ENCODE measurements around the gene MED9.
"Not testable (repeated sequence)": the region's sequence is repeated elsewhere in the genome, so short reads cannot be mapped to it uniquely, and the experiment has no call there.

Gene MED9

DNA sequence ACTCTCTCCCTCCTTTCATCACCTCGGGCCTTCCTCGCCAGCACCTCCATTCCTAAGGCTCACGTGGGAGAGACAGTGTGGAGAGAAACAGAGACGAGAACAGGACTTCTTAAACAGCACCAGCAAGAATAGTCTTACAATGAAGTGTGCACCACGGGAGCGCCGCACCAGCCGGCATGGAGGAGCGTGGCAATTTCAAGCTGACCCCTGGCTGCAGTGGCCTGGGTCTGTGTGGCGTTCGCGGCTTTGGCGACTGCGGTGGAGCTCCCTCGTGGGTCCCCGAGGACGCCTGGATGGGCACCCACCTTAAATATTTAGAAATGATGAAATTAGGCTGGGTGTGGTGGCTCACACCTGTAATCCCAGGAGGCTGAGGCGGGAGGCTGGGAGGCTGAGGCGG lies 20.5 kb upstream of the MED9 start:
- DNase-seq: no peak

DNA sequence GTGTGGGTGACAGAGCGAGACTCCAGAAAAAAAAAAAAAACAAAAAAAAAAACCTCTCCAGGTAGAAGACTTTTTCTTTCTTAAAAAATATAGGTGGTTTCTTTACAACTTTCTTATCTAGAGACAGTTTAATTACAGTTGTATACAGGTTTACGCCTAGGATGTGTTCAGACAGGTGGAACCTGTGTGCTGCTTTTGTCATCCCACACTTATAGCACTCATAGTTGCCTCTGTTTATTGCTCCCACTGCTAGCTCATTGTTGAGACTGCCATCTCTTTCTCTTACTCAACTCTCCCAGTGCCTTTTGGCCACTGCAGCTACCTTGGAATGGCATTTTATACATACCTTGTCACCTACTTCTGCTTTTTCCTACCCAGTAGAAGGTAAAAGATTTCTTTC lies 19.1 kb upstream of the MED9 start:
- DNase-seq: no peak

DNA sequence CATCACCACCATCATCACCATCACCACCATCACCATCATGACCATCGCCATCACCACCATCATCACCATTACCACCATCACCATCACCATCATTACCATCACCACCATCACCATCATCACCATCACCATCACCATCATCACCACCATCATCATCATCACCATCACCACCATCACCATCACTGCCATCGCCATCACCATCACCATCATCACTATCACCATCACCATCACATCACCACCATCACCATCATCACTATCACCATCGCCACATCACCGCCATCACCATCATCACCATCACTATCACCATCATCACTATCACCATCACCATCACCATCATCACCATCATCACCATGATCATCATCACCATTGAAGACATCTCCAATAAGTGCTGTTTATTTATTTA lies 16.8 kb upstream of the MED9 start:
- no peak for DNase-seq

DNA sequence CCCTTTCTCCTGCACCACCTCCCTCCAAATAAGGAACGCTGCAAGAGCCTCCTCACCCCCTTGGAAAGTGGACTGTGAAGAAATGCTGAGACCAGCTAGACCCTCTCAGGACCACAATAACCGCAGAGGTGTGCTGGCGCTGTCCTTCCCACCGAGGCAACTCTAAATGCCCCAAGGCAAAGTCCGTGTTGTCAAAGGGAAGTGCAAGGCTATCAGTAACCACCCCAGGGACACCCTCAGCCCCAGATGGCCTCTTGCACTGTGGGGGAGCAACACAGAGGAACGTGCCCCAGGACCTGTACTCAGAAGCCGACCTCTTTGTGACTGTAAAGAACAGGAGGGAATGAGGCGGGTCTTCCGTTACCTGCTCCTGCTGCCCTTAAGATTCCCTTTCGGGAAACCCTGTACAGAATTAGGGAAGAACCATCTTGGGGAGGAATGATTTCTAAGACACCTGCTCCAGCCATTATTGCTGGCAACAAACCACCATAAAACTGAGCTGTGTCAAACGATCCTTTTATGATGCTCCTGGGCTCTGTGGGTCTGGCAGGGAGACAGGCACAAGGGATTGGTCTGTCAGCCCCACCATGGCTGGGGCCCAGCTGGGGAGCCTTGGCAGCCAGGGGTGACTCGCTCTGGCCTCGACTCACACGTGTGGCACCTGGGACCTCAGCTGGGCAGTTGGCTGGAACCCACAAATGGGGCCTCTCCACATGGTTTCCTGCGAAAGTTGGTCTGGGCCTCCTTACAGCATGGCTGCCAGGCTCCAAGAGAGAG lies 14.6 kb upstream of the MED9 start:
- no peak for DNase-seq

DNA sequence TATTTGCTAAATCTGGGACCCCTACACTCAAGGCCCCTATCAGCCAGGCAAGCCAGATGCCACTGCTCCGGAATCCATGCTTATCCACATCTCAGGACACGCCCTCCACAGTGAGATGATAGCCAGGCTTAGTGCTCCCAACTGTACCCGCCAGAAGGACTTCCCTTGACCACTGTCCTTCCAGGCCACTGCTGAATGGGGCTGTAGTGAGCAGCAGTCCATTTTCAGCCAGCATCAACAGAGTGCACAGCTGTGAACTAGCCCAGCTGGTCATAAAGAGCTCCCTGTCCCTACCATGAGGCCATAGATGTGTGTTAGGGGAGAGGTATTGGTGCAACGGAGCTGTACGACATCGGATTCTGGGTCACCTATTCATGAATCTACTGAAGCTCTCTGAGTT lies 13.0 kb upstream of the MED9 start:
- no peak for DNase-seq

DNA sequence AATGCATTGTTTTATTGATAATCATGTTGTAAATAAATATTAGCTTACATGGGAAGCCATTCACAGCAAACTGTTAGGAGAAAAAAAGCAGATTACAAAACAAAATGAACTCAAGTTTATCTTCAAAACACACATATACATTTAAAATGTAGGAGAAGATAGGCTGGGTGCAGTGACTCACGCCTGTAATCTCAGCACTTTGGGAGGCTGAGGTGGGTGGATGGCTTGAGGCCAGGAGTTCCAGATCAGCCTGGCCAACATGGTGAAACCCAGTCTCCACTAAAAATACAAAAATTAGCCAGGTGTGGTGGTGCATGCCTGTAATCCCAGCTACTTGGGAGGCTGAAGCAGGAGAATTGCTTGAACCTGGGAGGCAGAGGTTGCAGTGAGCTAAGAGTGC lies 10.9 kb upstream of the MED9 start:
- DNase-seq: not testable (repeated sequence)

DNA sequence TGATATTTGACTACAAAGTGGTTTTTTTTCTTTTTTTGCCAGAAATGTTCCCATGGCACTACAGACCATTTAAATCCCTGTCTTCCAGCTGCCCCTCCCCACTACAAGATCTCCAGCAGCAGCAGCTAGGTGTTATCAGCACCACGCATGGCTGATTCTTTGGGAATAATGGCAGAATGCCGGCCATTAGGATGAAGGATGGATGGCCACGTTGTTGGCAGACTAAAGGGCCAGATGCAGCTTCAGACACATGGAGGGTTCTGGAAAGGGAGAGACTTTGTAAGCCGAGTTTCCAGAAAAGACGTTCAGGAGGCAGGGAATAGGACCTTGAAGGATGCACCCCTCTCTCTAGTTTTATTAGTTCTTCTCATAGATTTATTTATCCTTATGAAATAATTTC lies 10.3 kb upstream of the MED9 start:
- DNase-seq: no peak

DNA sequence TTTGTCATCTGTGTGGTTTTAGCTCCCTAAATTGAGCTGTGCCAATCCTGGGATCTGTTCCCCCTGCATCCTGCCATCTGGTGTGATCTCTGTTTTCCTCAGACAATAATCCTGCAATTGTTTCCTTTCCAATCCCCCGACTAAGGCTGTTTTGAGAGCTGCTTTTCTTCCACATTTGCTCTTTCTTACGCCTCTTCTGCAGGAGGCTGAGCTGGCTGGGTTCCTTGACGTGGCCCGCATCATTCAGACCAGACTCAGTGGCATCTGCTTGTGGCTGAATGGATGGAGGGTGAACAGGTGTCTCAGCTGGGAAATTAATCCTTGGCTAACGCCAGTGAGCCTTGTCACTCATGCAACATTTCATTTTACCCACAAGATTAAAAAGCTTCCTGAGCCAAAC lies 9.8 kb upstream of the MED9 start:
- no peak for DNase-seq

DNA sequence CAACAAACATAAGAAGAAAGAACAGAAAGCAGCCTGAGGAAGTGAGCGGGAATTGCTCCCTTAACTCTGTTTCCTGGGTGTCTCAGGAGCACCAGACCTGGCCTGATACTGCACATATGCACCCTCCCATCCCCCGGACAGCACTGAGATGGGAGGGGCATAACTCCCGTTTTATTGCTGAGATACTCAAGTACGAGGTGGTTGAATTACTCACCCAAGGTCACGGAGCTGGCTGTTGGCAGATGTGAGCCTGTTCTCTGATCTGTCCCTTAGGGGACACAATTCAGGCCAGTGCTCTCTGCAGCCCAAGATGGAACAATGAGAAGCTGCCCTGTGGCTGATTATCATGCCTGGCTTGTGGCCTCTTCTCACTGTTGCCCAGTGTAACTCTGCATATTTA lies 9.1 kb upstream of the MED9 start:
- no peak for DNase-seq

DNA sequence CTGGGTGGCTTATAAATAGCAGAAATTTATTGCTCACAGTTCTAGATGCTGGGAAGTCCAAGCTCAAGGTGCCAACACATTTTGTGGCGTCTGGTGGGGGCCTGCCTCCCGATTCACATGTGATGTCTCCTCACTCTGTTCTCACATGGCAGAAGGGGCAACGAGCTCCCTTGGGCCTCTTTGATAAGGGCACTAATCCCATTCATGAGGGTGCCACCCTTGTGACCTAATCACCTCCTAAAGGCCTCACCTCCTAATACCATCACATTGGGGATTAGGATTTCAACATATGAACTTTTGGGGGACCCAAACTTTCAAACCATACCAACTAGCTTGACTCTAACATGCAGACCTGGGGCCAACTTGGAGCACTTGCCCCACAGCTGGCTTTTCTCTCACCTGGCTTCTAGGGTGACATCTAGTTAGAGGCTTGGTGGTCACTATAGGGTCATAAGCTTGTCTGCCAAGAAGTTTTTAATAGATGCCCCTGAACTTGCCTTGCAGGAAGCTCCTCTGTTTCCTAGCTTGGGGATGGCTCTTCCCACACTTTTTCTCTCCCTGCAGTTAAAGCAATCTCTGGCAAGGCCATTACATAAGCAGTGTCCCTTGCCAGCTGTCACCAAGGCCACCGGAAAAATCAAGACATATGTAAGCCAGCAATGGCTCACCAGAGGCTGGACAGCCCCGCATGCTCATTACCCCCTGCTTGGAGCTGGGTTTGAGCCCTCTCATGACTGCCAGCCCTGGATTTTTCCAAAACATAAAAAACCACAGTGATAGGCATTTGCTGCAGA lies 8.4 kb upstream of the MED9 start:
- no peak for DNase-seq

DNA sequence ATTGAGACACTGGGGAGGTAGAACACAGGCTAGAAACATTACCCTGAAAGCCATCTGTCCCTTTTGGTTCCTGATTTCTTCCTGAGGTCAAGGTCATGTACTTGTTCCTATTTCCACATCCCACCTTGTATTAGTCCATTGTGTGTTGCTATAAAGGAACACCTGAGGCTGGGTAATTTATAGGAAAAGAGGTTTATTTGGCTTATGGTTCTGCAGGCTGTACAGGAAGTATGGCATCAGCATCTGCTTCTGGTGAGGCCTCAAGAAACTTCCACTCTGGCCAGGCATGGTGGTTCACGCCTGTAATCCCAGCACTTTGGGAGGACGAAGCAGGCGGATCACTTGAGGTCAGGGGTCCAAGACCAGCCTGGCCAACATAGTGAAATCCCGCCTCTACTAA lies 7.4 kb upstream of the MED9 start:
- DNase-seq: no peak

DNA sequence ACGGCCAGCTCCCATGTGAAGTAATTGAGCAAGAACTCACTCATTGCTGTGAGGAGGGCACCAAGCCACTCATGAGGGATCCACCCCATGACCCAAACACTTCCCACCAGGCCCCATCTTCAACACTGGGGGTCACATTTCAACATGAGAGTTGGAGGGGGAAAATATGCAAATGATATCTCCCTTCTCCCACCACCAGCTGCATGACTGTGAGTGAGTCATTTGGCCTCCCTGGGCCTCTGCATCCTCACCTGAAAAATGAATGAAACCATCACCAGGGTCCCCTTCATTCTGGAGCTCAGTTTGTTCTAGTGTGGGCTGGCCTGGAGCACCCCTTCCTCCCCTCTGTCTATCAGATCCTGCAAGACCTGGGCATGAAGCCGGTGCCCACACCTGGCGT lies 6.8 kb upstream of the MED9 start:
- no peak for DNase-seq

DNA sequence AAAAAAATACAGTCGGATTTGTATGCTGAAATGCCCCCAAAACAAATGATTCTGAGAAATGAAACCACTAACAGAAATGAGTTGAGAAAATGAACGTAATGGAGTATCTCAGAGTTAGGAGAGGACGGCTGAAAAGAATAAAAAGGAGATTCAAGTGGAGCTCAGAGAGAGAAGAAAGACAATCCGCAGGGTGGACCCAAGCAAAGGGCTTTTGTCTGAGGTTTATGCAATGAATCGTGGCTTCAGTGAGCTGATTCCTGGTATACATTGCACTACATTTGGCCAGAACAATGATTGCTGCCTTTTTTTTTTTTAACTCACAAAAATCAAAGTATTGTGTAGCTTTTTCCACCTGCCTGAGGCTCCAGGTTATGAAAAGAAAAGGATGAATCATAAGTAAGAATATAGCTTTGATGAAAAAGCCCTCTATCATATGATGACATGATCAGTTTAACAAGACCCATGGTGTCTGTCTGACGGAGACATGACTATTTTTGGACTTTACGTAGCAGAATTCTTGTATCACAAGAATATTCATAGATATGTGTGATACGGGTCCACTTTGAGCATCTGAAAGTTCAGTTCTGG lies 4.4 kb upstream of the MED9 start:
- no peak for DNase-seq

DNA sequence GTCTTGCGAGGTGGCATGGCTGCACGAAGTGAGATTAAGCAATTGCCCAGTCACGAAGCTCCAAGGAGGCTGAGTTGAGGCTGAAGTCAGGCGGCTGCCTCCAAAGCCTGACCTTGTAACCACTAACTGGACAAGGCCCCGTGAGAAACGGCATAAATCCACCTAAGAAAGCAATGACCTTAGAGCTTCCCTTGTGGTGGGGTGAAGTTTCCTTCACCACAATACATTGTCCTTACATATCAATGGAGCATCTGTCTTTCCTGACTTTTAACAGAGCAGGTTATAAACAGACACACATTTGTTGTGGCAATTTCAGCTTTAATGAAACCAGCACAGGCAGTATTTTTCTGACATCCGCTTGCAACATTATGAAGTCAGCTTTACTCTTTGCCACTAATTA lies 2.5 kb upstream of the MED9 start:
- DNase-seq: no peak

DNA sequence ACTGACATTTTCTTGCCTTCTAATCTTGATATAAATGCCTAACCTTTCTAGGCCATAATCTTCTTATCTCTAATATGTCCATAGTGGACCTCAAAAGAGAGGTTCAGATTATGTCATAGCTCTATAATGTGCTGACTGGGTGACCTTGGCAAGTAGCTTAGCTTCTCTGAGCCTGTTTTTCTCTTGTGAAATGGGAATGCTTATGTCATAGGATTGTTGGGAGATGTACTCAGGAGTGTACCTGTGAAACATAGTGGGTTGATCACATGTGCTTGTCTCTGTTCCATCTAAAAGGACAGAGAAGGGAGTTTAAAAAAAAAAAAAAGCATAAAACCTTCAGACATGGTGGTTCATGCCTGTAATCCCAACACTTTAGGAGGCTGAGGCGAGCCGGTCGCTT lies 2.4 kb downstream of the MED9 start:
- DNase-seq: no peak

DNA sequence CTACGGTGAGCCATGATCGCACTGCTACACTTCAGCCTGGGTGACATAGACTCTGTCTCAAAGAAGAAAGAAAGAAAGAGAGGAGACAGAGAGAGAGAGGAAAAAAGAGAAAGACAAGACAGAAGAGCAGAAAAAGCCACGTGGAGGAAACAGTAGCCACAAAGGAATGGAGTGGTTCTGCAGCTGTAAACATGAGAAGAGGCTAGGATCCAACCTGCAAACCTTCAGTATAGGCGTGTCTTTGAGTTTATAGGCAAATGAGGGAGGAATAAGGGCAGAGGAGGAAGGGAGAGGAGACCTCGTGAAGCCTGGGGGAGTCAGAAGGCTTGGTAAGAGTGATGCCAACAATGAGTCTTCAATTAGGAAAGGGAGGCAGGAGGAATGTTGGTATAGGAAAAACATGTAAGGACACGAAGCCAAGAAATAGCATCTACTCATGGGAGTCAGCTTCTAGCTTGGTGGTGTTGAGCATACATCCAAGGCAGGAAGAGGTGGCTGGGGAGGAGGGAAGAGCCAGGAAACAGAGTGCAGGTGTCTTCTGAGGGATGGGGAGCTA lies 3.9 kb downstream of the MED9 start:
- no peak for DNase-seq

DNA sequence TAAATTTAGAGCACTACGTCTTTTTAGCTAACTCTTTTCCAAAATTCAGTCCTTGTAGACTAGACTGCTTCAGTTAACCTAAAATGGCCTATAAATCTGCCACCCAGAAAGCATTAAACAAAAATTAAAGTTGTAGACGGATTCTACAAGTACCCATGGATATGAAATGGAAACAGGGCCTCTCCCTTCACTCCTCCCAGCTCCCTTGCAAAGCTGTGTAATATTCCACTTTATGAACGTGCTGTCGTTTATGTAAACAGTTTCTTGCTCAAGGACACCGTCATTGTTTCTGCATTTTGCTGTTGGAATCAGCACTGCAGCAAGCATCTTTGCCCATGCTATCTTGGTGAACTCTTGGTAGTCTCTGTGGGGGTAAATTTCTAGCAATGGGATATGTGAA lies 5.1 kb downstream of the MED9 start:
- no peak for DNase-seq

DNA sequence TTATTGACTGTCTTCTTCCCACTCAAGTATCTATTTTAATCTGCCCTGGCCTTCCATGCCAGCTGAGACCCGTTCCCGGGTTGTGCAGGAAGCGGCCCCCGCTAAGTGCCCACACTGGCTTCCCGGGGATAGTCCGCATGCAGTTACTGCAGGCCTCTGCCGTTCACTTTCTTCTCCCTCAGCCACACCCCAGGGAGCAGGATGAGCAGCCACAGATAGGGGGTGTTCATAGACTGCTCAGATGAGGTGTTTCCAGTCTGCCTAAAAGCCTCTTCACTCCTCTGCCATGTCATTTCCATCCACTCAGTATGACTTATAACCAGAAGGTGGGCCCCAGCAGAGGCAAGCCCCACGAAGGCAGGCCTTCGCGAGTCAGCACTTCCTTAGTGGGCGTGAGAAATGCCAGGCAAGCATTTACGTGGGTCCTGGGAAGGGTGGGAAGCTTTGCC lies 7.7 kb downstream of the MED9 start:
- DNase-seq: peak; percentile 17

DNA sequence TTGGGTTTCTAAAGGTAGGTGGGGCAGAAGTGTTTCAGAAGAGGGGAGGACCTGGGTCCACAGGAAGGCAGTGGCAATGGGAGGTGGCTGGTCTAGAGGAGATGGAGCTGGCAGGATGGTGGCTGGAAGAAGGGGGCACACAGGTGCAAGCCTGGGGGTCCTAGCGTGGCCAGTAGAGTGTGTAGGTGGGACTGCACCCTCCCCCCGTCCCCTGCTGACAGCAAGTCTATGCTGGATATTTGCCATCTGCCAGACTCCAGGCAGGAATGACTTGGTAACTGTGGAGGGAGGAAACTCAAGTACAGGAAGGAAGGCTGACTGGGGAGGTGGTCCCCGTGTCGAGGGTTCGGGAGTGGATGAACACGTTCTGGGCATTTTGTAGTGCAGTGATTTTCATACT lies 8.6 kb downstream of the MED9 start:
- DNase-seq: no peak

DNA sequence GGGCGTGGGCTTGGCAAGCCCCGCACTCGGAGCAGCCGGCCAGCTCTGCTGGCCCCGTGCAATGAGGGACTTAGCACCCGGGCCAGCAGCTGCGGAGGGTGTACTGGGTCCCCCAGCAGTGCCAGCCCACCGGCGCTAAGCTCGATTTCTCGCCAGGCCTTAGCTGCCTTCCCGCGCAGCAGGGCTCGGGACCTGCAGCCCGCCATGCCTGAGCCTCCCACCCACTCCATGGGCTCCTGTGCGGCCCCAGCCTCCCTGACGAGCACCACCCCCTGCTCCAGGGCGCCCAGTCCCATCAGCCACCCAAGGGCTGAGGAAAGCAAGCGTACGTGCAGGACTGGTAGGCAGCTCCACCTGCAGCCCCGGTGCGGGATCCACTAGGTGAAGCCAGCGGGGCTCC lies 9.6 kb downstream of the MED9 start:
- DNase-seq: not testable (repeated sequence)

DNA sequence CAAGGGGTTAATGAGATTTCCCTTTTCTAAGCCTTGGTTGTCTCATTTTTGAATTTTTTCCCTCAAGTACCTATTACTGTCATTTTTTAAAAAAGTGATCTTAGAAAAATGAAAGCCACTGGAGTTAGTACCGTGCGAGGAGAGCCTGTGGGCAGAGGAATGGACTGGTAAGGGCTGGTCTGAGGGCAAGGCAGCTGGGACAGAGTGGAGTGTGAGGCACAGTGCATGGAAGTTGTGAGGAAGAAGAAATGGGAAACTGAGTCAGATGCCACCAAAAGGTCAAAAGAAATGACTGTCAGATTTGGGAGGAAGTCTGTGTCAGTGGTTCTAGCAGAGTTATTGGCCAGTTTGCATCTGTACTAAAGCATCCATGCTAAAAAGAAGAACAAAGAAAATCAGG lies 11.2 kb downstream of the MED9 start:
- DNase-seq: no peak

DNA sequence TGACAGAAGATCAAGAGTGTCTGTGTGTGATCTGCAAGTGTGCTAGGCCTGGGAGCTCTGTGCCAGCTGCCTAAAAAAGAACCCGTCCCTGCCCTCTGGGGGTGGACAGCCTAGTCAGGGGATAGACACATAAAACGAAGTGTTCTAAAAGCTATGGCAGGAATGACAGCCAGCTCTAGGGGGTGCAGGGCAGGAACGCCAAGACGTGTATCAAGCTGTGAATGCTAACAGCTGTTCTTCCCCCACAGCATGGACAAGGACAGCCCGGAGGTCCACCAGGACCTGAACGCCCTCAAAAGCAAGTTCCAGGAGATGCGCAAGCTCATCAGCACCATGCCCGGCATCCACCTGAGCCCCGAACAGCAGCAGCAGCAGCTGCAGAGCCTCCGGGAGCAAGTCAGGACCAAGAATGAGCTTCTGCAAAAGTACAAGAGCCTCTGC lies 14.3 kb downstream of the MED9 start:
- no peak for DNase-seq

DNA sequence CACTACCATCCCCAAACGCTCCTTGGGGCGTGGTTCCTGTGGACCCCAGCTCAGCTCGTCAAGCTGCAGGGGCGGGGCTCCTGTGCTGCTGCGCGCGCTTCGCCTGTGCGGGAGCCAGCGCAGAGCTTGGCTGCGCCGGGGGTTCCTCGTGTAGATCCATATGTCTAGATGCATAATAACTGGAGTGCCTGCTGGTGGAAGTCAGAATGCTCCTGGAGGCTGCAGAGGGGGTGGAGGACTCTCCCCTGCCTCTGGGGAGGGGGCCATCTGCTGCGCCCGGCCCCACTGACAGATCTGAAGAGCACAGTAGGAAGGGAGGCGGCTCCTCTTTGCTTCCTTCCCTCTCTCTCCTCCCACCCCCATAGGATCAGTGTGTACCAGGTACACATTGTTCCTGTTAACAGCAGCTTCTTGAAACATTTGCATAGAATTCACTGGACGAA lies 14.8 kb downstream of the MED9 start:
- no peak for DNase-seq

DNA sequence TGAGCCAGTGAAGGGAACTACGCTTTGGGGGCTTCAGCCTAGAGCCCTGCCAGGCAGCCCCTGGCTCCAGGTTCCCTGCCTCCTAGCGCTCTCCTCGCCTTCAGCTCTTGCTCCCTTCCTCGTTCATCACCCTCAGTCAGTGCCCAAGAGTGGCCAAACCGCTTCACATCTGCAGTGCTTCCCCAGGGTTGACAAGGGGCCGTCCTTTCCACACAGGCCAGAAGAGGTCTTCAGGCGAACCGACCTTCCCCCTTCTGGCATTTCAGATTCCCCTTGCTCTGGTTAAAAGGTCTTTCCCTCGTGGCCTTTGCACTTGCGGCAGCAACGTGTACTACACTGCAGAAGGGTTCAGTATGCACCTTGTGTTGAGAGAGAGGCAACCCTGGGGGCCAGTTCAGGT lies 15.3 kb downstream of the MED9 start:
- DNase-seq: no peak
